Measurements from ENCODE around the gene DGKZ.

Gene DGKZ

DNA sequence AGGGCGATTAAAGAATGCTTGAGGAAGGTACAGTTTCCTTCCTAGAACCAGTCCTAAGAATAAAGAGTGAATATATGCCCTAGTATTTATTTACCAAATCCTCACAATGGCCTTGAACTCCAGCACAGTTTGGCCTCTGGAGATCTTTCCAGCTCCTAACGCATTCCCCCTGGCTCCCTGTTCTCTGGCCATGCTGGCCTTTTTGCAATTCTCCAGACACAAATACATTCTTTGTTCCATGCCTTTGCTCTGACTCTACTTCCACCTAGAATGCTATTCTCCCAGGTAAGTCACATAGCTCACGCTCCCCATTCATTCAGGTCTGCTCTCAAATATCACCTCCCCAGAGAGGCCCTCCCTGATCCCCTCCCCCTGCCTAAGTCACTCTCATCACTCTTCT is 3.7 kb upstream of the DGKZ start:
- TF ChIP-seq, protein P1, sequence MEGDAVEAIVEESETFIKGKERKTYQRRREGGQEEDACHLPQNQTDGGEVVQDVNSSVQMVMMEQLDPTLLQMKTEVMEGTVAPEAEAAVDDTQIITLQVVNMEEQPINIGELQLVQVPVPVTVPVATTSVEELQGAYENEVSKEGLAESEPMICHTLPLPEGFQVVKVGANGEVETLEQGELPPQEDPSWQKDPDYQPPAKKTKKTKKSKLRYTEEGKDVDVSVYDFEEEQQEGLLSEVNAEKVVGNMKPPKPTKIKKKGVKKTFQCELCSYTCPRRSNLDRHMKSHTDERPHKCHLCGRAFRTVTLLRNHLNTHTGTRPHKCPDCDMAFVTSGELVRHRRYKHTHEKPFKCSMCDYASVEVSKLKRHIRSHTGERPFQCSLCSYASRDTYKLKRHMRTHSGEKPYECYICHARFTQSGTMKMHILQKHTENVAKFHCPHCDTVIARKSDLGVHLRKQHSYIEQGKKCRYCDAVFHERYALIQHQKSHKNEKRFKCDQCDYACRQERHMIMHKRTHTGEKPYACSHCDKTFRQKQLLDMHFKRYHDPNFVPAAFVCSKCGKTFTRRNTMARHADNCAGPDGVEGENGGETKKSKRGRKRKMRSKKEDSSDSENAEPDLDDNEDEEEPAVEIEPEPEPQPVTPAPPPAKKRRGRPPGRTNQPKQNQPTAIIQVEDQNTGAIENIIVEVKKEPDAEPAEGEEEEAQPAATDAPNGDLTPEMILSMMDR (IDR thresholded peaks at IDR 0.05) = no peak

DNA sequence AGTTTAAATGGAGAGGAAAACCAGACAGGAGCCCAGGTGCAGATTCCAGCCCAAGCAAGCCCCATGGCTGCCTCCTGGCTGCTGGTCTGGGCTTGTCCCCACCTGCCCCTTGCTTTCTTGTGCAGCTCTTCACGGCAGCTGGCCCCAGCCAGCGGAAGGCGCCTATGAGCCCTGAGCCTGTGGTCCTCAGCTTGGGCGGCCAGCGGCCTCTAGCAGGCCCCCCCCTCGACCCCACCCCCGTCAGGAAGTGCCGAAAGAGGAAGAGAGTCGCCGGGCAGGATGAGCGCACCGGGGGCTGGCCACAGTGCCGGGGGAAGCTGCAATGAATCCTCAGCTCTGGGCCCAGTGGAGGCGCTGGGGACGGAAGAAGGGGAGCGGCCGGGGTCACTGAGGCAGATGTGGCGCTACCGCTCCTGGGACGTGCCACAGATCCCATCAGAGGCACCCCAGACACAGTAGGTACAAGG is 2.1 kb upstream of the DGKZ start:
- TF ChIP-seq, protein P1 (IDR thresholded peaks at IDR 0.05) = no peak

DNA sequence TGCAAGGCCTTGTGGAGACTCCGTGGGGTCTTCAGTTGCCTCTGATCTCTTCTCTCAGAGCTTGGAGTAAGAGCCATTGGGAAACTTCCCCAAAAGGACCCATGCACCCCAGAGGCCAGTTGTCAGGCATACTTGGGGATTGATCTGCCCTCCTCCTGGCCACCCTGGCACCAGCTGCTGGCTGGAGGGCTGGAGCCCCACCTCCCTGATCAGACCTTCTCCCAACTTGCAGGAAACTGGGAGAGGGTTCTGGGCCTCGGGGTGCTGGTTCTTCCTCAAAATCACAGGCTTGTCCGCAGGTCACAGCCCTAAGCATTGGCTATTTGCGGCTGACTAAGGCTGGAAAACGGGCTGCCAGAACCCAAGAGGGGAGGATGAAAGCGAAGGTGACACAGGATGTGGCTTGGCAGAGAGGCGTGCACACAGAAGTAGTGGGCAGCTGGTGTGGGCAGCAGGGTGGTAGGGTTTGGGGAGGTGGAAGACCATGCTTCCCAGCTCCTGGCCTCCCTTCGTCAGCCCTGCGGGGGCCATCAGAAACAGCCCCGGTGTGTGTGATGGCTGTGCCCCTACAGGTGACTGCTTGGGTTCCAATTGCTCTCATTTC is 1.3 kb upstream of the DGKZ start:
- TF ChIP-seq, protein P1 (IDR thresholded peaks at IDR 0.05) = no peak

- TF ChIP-seq, protein P1 (IDR thresholded peaks at IDR 0.05) = no peak
Observed at GRCh38 chr11:46347637-46348311, 511 bp downstream of the DGKZ start.

DNA sequence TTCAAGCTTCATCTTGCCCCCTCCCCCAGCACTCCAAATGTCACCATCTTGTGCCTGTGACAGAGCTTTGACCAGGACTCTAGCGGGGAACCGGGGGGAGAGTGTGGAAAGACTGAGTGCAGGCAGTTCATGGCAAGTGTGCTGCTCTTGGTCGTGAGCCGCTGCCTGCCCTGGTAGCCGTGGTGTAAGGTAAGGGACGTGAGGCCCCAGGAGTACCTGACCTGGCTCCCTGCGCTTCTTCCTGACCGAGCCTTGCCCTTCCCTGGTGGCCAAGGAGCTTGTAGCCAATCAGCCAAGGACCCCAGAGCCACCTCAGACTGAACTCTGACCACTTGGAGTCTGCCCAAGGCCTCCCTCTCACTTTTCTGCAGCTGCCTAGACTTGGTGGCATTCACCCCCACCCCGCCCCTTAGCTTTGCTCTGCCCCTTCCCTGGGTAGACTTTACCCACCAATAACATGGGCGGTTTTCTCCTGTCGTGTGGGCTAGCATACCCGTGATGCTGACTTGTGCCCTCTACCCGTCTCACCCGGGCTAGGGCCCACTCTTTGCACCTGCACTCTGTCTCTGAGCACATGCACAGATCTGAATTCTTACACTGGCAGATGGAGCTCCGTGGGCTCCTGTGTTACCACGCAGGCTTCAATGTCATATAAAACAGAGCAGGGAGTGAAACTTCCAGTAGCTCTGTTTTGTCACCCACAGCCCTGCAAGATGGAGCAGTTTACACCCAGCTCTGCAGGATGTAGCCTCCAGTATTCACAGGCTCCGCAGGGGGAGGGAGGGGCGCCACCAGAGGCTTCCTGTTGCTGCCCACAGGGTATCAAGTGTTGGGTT is 1.5 kb downstream of the DGKZ start:
- TF ChIP-seq, protein P1 (IDR thresholded peaks at IDR 0.05) = no peak

- TF ChIP-seq, protein P1 (IDR thresholded peaks at IDR 0.05) = no peak
Observed at GRCh38 chr11:46350695-46351094, 3.4 kb downstream of the DGKZ start.

- TF ChIP-seq, protein P1 (IDR thresholded peaks at IDR 0.05) = no peak
Observed at GRCh38 chr11:46351148-46351547, 3.9 kb downstream of the DGKZ start.

All from LNCAP (cell line).